OCI-LY7 (cell line): ENCODE measurements around the gene MKNK2. TPM values are rescaled to one million over a fixed set of nuclear protein-coding genes. Genes with fewer than 3 reads are reported as not detected.

Experiments
- BruUV-seq: library from RNA; stranded (reverse); fragments of 400-500 nt; replicated peaks from 2 replicates; lab custom pipeline; 2021; lab: Mats Ljungman, UMichigan
- CTCF ChIA-PET: fragments of 300-600 bp; sonication (Branson Sonifier 250); formaldehyde crosslinking; loops from one replicate; lab custom pipeline; 2022; ENCODE audit warnings: antibody characterized with exemption; ENCODE audit not compliant: unreplicated experiment; lab: Charles Lee
- POLR2A ChIA-PET: fragments of 300-600 bp; sonication (Branson Sonifier 250); formaldehyde crosslinking; loops from one replicate; lab custom pipeline; 2022; ENCODE audit warnings: antibody characterized with exemption; lab: Charles Lee
- DNase-seq: peaks from one replicate; pipeline ENCODE4 v3.0.0-alpha.2; 2015; ENCODE audit warnings: low spot score
- H2AFZ ChIP-seq: fragments of 200-600 bp; sonication (generic), shearing (Covaris generic); 2 replicates; pipeline ENCODE4 v1.6.1; 2014; ENCODE audit warnings: mild to moderate bottlenecking, antibody characterized with exemption, low read length, moderate library complexity
- H3K27ac ChIP-seq: fragments of 200-600 bp; sonication (generic); 2 replicates; pipeline ENCODE4 v1.5.1; 2014; ENCODE audit warnings: mixed run types, low read depth, mild to moderate bottlenecking, moderate library complexity, low read length, inconsistent platforms; ENCODE audit not compliant: poor library complexity, severe bottlenecking
- H3K36me3 ChIP-seq: fragments of 200-600 bp; sonication (generic); 2 replicates; pipeline ENCODE4 v1.6.1; 2014; ENCODE audit warnings: mild to moderate bottlenecking, antibody characterized with exemption, low read length, moderate library complexity, mixed read lengths; ENCODE audit not compliant: insufficient read depth
- H3K4me1 ChIP-seq: fragments of 200-600 bp; sonication (generic); 2 replicates; pipeline ENCODE4 v1.5.1; 2014; ENCODE audit warnings: mild to moderate bottlenecking, low read length; ENCODE audit not compliant: insufficient read depth, poor library complexity, severe bottlenecking
- H3K4me2 ChIP-seq: fragments of 200-600 bp; sonication (generic); 2 replicates; pipeline ENCODE4 v1.6.1; 2014; ENCODE audit warnings: mild to moderate bottlenecking, low read length
- H3K4me3 ChIP-seq: fragments of 200-600 bp; sonication (generic); 2 replicates; pipeline ENCODE4 v1.5.1; 2014; ENCODE audit warnings: mild to moderate bottlenecking, low read depth, low read length; ENCODE audit not compliant: poor library complexity, severe bottlenecking
- H3K79me2 ChIP-seq: fragments of 200-600 bp; sonication (generic); 2 replicates; pipeline ENCODE4 v1.6.1; 2016; ENCODE audit warnings: low read depth, mild to moderate bottlenecking, low read length, moderate library complexity, mixed read lengths; ENCODE audit not compliant: insufficient read depth
- H3K9me2 ChIP-seq: fragments of 200-600 bp; sonication (generic); 2 replicates; pipeline ENCODE4 v1.6.1; 2016; ENCODE audit warnings: mild to moderate bottlenecking, low read length, mixed read lengths; ENCODE audit not compliant: insufficient read depth
- H3K9me3 ChIP-seq: fragments of 200-600 bp; sonication (generic); 2 replicates; pipeline ENCODE4 v1.6.1; 2014; ENCODE audit warnings: mild to moderate bottlenecking, mixed run types, low read length, mixed read lengths
- H4K20me1 ChIP-seq: fragments of 200-600 bp; sonication (generic); 2 replicates; pipeline ENCODE4 v1.6.1; 2014; ENCODE audit warnings: mild to moderate bottlenecking, antibody characterized with exemption, low read length, moderate library complexity, mixed read lengths; ENCODE audit not compliant: insufficient read depth
- CTCF ChIP-seq: fragments of 200-600 bp; sonication (generic); conservative IDR thresholded peaks from 2 replicates; pipeline ENCODE4 v1.5.1; 2014; ENCODE audit warnings: mild to moderate bottlenecking, antibody characterized with exemption, low read length, moderate library complexity, mixed read lengths
- EZH2phosphoT487 ChIP-seq: fragments of 200-600 bp; sonication (generic); IDR thresholded peaks from 2 replicates; pipeline ENCODE4 v1.6.1; 2018; ENCODE audit warnings: low read depth, borderline replicate concordance, mild to moderate bottlenecking, mixed run types, antibody characterized with exemption, low read length, moderate library complexity, mixed read lengths
- intact Hi-C: fragments of 100-400 bp; cut with micrococcal nuclease; formaldehyde crosslinking; loops from one replicate; pipeline ENCODE4 v1.10.0; 2022; ENCODE audit not compliant: unreplicated experiment
- total RNA-seq, 2 experiments: library from RNA; depleted of rRNA in 1 of 2; stranded (reverse); fragments of >200 nt in 1 of 2; shearing (Covaris generic) in 1 of 2; gene quantifications; 2 replicates each; pipeline ENCODE4 v1.2.3, GENCODE V29; 2014 to 2022

Gene MKNK2
- total RNA-seq, 2 experiments from 2014 or later: 115 to 225 TPM

DNA sequence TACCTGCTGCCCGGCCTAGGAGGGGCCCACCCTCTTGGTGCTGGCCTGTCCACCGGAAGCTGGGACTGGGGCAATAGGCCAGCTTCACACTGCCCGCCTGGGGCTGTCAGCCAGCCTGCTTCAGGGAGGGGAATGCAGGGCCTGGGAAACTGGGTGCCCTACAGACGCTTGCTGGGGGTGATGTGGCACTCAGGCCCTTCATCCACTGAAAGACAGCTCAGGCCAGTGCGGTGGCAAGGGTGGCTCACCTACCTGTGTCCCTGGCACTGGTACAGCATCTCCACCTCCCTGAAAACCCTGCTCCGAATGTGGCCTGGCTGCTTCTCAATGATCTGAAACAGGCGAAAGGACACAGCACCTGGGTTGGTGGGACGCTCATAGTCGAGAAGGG is 7.8 kb downstream of the MKNK2 start:
- peak overlapping the region; percentile 84; the same call in 1 of the 2 replicates for H3K4me2 ChIP-seq
- no TSS peak for BruUV-seq
- peaks cover 85% of the 10 kb centered on the region for H3K36me3 ChIP-seq
- no peak for DNase-seq
- H3K9me3 ChIP-seq: no peaks in the 10 kb centered on the region
- H2AFZ ChIP-seq: no peak overlapping the region
- TF ChIP-seq CTCF: no peak
- no peak for TF ChIP-seq EZH2phosphoT487
- intact Hi-C loops: no loop called here
- H4K20me1 ChIP-seq: no peaks in the 10 kb centered on the region
- POLR2A ChIA-PET: interaction anchor here (0.6 kb wide), 2 partner anchors 9 to 162 kb away, joined by 3 to 4 read pairs; no protein-coding TSS in a partner anchor
- no peaks in the 10 kb centered on the region for H3K9me2 ChIP-seq
- H3K27ac ChIP-seq: peak overlapping the region; percentile 68
- H3K79me2 ChIP-seq: peaks cover 8% of the 10 kb centered on the region
- H3K4me3 ChIP-seq: no peak overlapping the region
- H3K4me1 ChIP-seq: peaks cover 42% of the 10 kb centered on the region
- CTCF ChIA-PET: no interaction called here

DNA sequence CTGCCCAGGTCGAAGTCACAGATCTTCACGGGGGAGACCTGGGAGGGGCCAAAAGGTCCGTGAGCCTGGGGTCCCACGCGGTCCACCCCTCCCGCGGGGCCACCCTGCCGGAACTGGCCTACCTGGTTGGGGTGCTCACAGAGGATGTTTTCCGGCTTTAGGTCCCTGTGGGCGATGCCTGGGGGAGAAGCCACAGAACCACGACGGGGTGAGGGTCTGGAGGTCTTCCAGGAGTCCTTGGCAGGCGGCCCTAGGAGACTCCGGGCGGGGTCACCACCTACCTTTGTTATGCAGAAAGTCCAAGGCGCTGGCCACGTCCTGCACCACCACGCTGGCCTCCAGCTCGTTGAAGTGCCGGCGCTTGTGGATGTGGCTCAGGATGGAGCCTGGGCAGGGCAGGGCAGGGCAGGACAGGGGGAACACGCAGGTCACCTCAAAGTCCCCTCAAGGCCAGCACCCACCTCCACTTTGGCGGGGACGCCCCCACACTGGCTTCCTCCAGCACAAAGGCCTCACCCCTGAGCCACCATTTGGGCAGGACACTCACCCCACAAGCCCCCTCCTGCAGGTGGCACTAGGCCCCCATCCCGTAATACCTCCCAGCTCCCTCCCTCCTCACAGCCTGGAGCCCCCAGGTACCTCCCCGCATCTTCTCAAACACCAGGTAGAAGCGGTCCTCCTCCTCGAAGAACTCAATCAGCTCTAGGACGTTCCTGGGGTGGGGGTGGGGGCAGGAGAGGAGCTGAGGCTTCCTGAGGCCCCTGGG is 8.4 kb downstream of the MKNK2 start:
- no TSS peak for BruUV-seq
- CTCF ChIA-PET: no interaction called here
- H3K9me3 ChIP-seq: no peaks in the 10 kb centered on the region
- peaks cover 37% of the 10 kb centered on the region for H3K4me1 ChIP-seq
- H3K36me3 ChIP-seq: peaks cover 85% of the 10 kb centered on the region
- intact Hi-C loops: no loop called here
- 0 out of 2 replicates have a peak, but pooled peaks cover 4% of the 10 kb centered on the region for H3K79me2 ChIP-seq
- no peaks in the 10 kb centered on the region for H4K20me1 ChIP-seq
- no peak for DNase-seq
- H3K4me2 ChIP-seq: peak overlapping the region; percentile 84
- H3K9me2 ChIP-seq: no peaks in the 10 kb centered on the region
- POLR2A ChIA-PET: interaction anchor here (0.6 to 1.7 kb wide), 5 partner anchors 10 to 580 kb away, joined by 3 to 7 read pairs (median 4); no protein-coding TSS in a partner anchor
- TF ChIP-seq CTCF (peak; percentile 49; the same call in 1 of the 2 replicates), EZH2phosphoT487 (no peak)
- peak overlapping the region; percentile 63 for H3K4me3 ChIP-seq
- H3K27ac ChIP-seq: peak overlapping the region; percentile 68
- no peak overlapping the region for H2AFZ ChIP-seq
